Osteoblast (primary cell): Measurements from ENCODE around the gene RAD51B. TPM values are rescaled to one million over a fixed set of nuclear protein-coding genes. Genes with fewer than 3 reads are reported as not detected.

ENCODE experiments used
- DNase-seq: peaks from one replicate; pipeline ENCODE4 v3.0.0; 2011; ENCODE audit warnings: low spot score, mixed read lengths; ENCODE audit not compliant: insufficient read length; ENCODE audit errors: missing footprints
- H2AFZ ChIP-seq: 2 replicates; pipeline ENCODE4 v1.6.0; 2011; ENCODE audit warnings: mild to moderate bottlenecking, low read length
- H3K27ac ChIP-seq: 2 replicates; pipeline ENCODE4 v1.5.1; 2011; ENCODE audit warnings: mild to moderate bottlenecking, low read depth, low read length, moderate library complexity
- H3K27me3 ChIP-seq: 2 replicates; pipeline ENCODE4 v1.6.0; 2012; ENCODE audit warnings: mild to moderate bottlenecking, control low read depth, inconsistent platforms, low read length, moderate library complexity; ENCODE audit not compliant: insufficient read depth
- H3K36me3 ChIP-seq: 2 replicates; pipeline ENCODE4 v1.5.1; 2011; ENCODE audit warnings: mild to moderate bottlenecking, low read length, control low read depth, moderate library complexity; ENCODE audit not compliant: insufficient read depth
- H3K4me1 ChIP-seq: 2 replicates; pipeline ENCODE4 v1.5.1; 2011; ENCODE audit warnings: mild to moderate bottlenecking, low read length, control low read depth, moderate library complexity; ENCODE audit not compliant: insufficient read depth
- H3K4me2 ChIP-seq: 2 replicates; pipeline ENCODE4 v1.6.0; 2011; ENCODE audit warnings: mild to moderate bottlenecking, low read length; ENCODE audit not compliant: insufficient read depth
- H3K4me3 ChIP-seq: fragments of 200-600 bp; sonication (generic); 3 replicates; pipeline ENCODE4 v1.5.1; 2012; ENCODE audit warnings: mild to moderate bottlenecking, low read length, inconsistent platforms; ENCODE audit not compliant: insufficient read depth
- H3K79me2 ChIP-seq: 2 replicates; pipeline ENCODE4 v1.6.0; 2012; ENCODE audit warnings: mild to moderate bottlenecking, low read length, control low read depth, inconsistent platforms; ENCODE audit not compliant: insufficient read depth
- H3K9me3 ChIP-seq: 2 replicates; pipeline ENCODE4 v1.5.1; 2011; ENCODE audit warnings: low read depth, low read length, control low read depth
- H4K20me1 ChIP-seq: 2 replicates; pipeline ENCODE4 v1.6.0; 2012; ENCODE audit warnings: mild to moderate bottlenecking, low read length, control low read depth; ENCODE audit not compliant: insufficient read depth
- total RNA-seq: library from RNA; depleted of rRNA; stranded (reverse); fragments of >200 nt; gene quantifications from 2 replicates; pipeline ENCODE4 v1.2.3, GENCODE V29; 2012
- TF ChIP-seq, protein P1 (sequence below): IDR thresholded peaks from 2 replicates; pipeline ENCODE4 v1.5.1; 2011; ENCODE audit warnings: mild to moderate bottlenecking, low read depth, low read length, moderate library complexity; ENCODE audit errors: extremely low read depth

RAD51B gene
- total RNA-seq, 1 donor = 13.8 TPM

DNA sequence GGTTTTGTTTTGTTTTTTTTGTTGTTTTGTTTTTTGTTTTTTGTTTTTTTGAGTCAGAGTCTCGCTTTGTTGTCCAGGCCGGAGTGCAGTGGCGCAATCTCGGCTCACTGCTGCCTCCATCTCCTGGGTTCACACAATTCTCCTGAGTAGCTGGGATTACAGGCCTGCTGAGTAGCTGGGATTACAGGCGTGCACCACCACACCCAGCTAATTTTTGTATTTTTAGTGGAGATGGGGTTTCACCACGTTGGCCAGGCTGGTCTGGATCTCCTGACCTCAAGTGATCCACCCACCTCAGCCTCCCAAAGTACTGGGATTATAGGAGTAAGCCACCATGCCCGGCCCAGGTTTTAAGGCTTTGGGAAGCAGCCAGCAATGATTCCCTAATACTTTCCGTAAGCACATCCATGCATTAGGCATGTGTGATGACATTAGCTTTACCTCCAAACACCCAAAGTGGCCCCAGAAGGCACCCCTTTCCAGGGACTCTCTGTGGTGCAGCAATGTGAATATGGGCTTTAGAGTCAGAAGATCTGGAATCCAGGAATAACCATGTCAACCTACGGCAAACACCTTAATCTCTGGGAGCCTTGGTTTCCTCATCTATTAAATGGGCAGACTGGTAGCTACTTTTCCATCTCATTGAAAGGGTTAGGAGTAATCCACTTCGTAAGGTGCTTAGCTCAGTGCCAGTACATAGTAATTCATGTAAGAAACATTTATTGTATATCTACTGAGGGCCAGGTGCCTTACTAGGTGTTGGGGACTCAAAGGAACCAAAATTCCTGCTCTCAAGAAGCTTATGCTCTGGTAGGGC is 820.4 kb downstream of the RAD51B start:
- DNase-seq = no peak
- Histone ChIP-seq H3K4me1 (peaks cover 8% of the 10 kb centered on the region), H2AFZ (peak overlapping the region; percentile 36), H3K27ac (no peak overlapping the region), H3K4me3 (no peak overlapping the region), H3K36me3 (no peaks in the 10 kb centered on the region), H3K27me3 (no peaks in the 10 kb centered on the region), H3K9me3 (no peaks in the 10 kb centered on the region), H3K4me2 (no peak overlapping the region), H3K79me2 (no peaks in the 10 kb centered on the region), H4K20me1 (no peaks in the 10 kb centered on the region)
- TF ChIP-seq, protein P1, sequence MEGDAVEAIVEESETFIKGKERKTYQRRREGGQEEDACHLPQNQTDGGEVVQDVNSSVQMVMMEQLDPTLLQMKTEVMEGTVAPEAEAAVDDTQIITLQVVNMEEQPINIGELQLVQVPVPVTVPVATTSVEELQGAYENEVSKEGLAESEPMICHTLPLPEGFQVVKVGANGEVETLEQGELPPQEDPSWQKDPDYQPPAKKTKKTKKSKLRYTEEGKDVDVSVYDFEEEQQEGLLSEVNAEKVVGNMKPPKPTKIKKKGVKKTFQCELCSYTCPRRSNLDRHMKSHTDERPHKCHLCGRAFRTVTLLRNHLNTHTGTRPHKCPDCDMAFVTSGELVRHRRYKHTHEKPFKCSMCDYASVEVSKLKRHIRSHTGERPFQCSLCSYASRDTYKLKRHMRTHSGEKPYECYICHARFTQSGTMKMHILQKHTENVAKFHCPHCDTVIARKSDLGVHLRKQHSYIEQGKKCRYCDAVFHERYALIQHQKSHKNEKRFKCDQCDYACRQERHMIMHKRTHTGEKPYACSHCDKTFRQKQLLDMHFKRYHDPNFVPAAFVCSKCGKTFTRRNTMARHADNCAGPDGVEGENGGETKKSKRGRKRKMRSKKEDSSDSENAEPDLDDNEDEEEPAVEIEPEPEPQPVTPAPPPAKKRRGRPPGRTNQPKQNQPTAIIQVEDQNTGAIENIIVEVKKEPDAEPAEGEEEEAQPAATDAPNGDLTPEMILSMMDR = no peak

DNA sequence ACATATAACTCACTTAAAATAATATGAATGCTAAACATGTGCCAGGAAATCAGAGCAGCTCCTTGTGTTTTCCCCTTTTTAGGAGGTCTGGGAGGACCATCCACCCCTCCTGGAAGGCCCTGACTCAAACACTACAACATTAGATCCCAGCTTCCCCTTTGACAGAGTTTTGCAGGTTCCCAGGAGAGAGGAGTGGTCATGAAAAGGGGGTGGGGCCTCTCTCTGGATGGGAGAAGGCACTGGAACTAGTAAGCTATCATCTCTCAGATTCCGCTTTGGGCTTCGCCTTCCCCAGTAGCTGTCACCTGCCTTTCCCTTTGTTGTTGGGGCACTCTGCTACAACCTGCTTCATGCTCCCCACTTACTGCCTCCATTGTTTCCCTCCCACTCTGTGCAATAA is 824.1 kb downstream of the RAD51B start:
- no peaks in the 10 kb centered on the region for H3K79me2 ChIP-seq
- H3K27ac ChIP-seq = no peak overlapping the region
- no peaks in the 10 kb centered on the region for H3K27me3 ChIP-seq
- TF ChIP-seq, protein P1 = no peak
- DNase-seq = no peak
- no peaks in the 10 kb centered on the region for H4K20me1 ChIP-seq
- no peak overlapping the region for H2AFZ ChIP-seq
- no peak overlapping the region for H3K4me3 ChIP-seq
- H3K36me3 ChIP-seq = no peaks in the 10 kb centered on the region
- H3K4me1 ChIP-seq = no peaks in the 10 kb centered on the region
- no peaks in the 10 kb centered on the region for H3K9me3 ChIP-seq
- H3K4me2 ChIP-seq = no peak overlapping the region

DNA sequence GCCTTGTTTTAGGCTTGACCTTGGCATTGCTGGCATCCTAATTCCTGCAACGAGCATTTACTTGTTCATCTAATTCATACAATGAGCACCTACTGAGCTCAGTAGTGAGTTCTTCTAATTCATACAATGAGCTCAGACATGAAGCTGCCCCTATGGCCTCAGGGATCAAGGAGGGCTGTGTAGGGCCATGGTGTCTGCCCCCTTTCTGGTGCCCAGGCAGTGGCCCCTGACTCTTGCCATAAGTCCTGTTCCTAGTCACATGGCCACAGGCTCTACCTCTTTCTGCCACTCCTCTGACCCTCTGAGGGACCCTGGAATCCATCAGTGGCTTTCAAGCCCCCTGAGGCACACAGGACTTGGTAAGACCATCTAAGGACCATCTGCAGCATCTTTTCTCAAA is 824.5 kb downstream of the RAD51B start:
- H2AFZ ChIP-seq = no peak overlapping the region
- no peaks in the 10 kb centered on the region for H3K27me3 ChIP-seq
- H3K27ac ChIP-seq = no peak overlapping the region
- H3K4me1 ChIP-seq = no peaks in the 10 kb centered on the region
- no peaks in the 10 kb centered on the region for H4K20me1 ChIP-seq
- TF ChIP-seq, protein P1 = no peak
- H3K4me2 ChIP-seq = no peak overlapping the region
- H3K9me3 ChIP-seq = no peaks in the 10 kb centered on the region
- no peaks in the 10 kb centered on the region for H3K36me3 ChIP-seq
- H3K79me2 ChIP-seq = no peaks in the 10 kb centered on the region
- no peak overlapping the region for H3K4me3 ChIP-seq
- no peak for DNase-seq

DNA sequence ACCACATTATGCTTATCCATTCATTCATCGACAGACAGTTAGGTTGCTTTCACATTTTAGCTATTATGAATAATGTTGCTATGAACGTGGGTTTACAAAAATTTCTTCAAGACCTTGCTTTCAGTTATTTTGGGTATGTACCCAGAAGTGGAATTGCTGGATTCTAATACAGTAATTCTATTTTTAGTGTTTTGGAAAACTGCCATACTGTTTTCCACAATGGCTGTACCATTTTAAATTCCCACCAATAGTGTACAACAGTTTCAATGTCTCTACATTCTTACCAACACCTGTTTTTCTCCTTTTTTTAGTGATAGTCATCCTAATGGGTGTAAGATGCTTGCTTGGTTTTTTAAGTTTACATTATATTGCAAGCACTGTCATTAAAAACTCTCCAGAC is 825.8 kb downstream of the RAD51B start:
- no peaks in the 10 kb centered on the region for H3K36me3 ChIP-seq
- no peaks in the 10 kb centered on the region for H3K9me3 ChIP-seq
- peaks cover 5% of the 10 kb centered on the region for H3K4me1 ChIP-seq
- TF ChIP-seq, protein P1 = no peak
- no peak for DNase-seq
- H2AFZ ChIP-seq = no peak overlapping the region
- no peak overlapping the region for H3K27ac ChIP-seq
- no peak overlapping the region for H3K4me3 ChIP-seq
- no peak overlapping the region for H3K4me2 ChIP-seq
- H3K79me2 ChIP-seq = no peaks in the 10 kb centered on the region
- no peaks in the 10 kb centered on the region for H4K20me1 ChIP-seq
- H3K27me3 ChIP-seq = no peaks in the 10 kb centered on the region
